Astrocyte of the cerebellum (primary cell): ENCODE measurements around the gene ZMYND8.
"Not testable (repeated sequence)": the region's sequence is repeated elsewhere in the genome, so short reads cannot be mapped to it uniquely, and the experiment has no call there.

Experiments
- DNase-seq: peaks from one replicate; pipeline ENCODE4 v3.0.0-alpha.2; 2011; ENCODE audit warnings: low read depth
- H3K4me3 ChIP-seq: 2 replicates; pipeline ENCODE4 v1.5.1; 2011; ENCODE audit warnings: mild to moderate bottlenecking, low read depth, low read length, moderate library complexity
- in situ Hi-C: cut with HindIII; loops from 2 replicates; pipeline ENCODE4 v1.10.0; 2017; ENCODE audit warnings: low sequenced_read_pairs
- TF ChIP-seq, protein P1 (sequence below): IDR thresholded peaks from 2 replicates; pipeline ENCODE4 v1.5.1; 2012; ENCODE audit warnings: low read length, low read depth, moderate library complexity, mild to moderate bottlenecking; ENCODE audit errors: missing control alignments

Gene ZMYND8

DNA sequence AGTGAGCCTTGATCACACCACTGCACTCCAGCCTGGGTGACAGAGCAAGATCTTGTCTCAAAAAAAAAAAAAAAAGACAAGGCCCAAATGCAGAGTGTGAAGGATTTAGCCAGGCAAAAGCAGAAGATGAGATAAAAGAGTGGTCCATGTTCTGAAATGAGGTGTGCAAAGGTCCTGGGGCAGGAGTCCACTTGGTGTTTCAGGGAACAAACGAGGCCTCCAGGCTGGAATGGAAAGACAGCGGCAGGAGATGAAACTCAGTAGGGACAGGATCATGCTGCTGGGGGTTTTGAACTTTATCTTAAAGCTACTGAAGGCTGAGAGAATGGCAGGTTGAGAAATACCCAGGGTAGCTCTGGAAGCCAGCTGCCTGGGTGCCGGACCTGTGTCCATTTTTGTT lies 178.2 kb downstream of the ZMYND8 start:
- no peak for DNase-seq
- in situ Hi-C loops = no loop called here

DNA sequence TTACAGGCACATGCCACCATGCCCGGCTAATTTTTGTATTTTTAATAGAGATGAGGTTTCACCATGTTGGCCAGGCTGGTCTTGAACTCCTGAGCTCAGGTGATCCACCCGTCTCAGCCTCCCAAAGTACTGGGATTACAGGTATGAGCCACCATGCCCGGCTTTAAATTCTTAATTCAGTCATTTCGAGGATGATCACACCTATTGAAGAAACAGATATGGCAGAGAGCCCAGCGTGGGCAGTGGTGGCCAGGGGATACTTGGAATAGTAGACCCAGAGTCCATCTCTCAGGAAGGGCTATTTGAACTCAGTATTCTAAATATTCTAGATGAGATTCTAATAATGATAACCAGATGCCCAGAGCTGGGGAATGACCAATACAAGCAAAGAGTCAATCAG lies 180.3 kb downstream of the ZMYND8 start:
- in situ Hi-C loops, DNase-seq, H3K4me3 ChIP-seq: not testable (repeated sequence)

More for the DNA sequence above, 178.2 kb downstream of the ZMYND8 start:
- no peak overlapping the region for H3K4me3 ChIP-seq
- TF ChIP-seq, protein P1, sequence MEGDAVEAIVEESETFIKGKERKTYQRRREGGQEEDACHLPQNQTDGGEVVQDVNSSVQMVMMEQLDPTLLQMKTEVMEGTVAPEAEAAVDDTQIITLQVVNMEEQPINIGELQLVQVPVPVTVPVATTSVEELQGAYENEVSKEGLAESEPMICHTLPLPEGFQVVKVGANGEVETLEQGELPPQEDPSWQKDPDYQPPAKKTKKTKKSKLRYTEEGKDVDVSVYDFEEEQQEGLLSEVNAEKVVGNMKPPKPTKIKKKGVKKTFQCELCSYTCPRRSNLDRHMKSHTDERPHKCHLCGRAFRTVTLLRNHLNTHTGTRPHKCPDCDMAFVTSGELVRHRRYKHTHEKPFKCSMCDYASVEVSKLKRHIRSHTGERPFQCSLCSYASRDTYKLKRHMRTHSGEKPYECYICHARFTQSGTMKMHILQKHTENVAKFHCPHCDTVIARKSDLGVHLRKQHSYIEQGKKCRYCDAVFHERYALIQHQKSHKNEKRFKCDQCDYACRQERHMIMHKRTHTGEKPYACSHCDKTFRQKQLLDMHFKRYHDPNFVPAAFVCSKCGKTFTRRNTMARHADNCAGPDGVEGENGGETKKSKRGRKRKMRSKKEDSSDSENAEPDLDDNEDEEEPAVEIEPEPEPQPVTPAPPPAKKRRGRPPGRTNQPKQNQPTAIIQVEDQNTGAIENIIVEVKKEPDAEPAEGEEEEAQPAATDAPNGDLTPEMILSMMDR = no peak

GRCh38 chr20:47175493-47175892 lies 181.0 kb downstream of the ZMYND8 start:
- in situ Hi-C loops = no loop called here
- TF ChIP-seq, protein P1 = no peak
- H3K4me3 ChIP-seq = no peak overlapping the region
- no peak for DNase-seq

- TF ChIP-seq, protein P1 = no peak
- DNase-seq = no peak
- H3K4me3 ChIP-seq = no peak overlapping the region
- in situ Hi-C loops = no loop called here
Observed at GRCh38 chr20:47174456-47175243, 181.8 kb downstream of the ZMYND8 start.

DNA sequence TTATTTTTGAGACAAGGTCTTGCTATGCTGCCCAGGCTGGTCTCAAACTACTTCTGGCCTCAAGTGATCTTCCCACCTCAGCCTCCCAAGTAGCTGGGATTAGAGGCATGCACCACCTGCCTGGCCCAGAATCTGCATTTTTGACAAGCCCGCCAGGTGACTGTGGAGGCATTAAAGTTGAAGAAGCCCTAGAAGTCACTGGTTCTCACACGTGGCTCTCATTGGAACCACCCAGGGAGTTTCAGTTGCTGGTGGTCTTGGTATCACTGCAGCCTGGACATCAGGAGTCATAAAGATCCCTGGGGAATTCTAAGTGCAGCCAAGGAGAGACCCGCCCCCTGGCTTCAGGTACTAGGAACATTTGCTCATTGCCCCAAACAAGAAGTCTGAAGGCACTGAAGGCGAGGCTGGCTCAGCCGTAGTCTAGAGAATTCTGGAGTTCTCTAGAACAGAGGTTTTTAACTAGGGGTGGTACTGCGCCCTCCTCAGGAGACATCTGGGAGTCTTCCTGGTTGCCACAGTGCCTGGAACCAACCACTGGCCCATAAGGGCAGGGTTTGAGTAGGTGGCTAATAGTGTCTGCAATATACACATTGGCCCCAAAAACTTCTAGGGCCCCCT lies 182.8 kb downstream of the ZMYND8 start:
- DNase-seq = no peak
- no peak overlapping the region for H3K4me3 ChIP-seq
- TF ChIP-seq, protein P1 = no peak
- in situ Hi-C loops = no loop called here

- H3K4me3 ChIP-seq = no peak overlapping the region
- TF ChIP-seq, protein P1 = no peak
- in situ Hi-C loops = no loop called here
- no peak for DNase-seq
Observed at GRCh38 chr20:47172579-47172978, 183.9 kb downstream of the ZMYND8 start.

DNA sequence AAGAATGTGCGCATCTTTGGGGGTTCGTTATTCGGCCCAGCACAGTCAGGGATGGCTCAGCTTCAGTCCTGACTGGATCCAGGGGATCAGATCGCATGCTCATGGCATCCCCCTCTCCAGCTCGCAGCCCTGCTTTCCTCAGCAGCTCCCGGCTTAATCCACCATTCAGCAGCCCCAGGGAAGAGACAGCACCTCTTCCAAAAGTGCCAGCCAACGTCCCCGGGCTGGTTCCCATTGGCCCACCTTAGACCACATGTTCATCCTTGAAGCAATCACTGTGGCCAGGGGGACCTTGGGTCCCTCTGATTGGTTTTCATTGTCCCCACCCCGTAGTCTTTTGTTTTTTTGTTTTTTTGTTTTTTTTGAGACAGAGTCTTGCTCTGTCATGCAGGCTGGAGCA lies 188.7 kb downstream of the ZMYND8 start:
- in situ Hi-C loops = no loop called here
- DNase-seq = no peak
- no peak overlapping the region for H3K4me3 ChIP-seq
- TF ChIP-seq, protein P1 = no peak
